DOHH2 (cell line): Measurements from ENCODE around the gene RASA2.

ENCODE experiments used
- H3F3A ChIP-seq: fragments of 200-600 bp; sonication (generic), shearing (Covaris generic); 2 replicates; pipeline ENCODE4 v1.6.0; 2016; ENCODE audit warnings: antibody characterized with exemption, mild to moderate bottlenecking; ENCODE audit not compliant: control insufficient read depth, insufficient read depth
- H3K27ac ChIP-seq: fragments of 200-600 bp; sonication (generic); 2 replicates; pipeline ENCODE4 v1.5.1; 2014; ENCODE audit warnings: low read depth, mild to moderate bottlenecking, low read length, moderate library complexity
- H3K27me3 ChIP-seq: fragments of 200-600 bp; sonication (generic); 2 replicates; pipeline ENCODE4 v1.6.1; 2014; ENCODE audit warnings: mild to moderate bottlenecking, low read length, mixed read lengths; ENCODE audit not compliant: control insufficient read depth
- H3K36me3 ChIP-seq: fragments of 200-600 bp; sonication (generic); 2 replicates; pipeline ENCODE4 v1.6.1; 2014; ENCODE audit warnings: mild to moderate bottlenecking, low read length, moderate library complexity, mixed read lengths; ENCODE audit not compliant: control insufficient read depth
- H3K4me1 ChIP-seq: fragments of 200-600 bp; sonication (generic); 2 replicates; pipeline ENCODE4 v1.6.1; 2014; ENCODE audit warnings: mild to moderate bottlenecking, low read length, mixed read lengths; ENCODE audit not compliant: control insufficient read depth
- H3K4me2 ChIP-seq: fragments of 200-600 bp; sonication (generic); 2 replicates; pipeline ENCODE4 v1.6.0; 2014; ENCODE audit warnings: mild to moderate bottlenecking, low read length, moderate library complexity
- H3K4me3 ChIP-seq: fragments of 200-600 bp; sonication (generic); 2 replicates; pipeline ENCODE4 v1.5.1; 2014; ENCODE audit warnings: mild to moderate bottlenecking, low read length, mixed read lengths
- H3K79me2 ChIP-seq: fragments of 200-600 bp; sonication (generic); 2 replicates; pipeline ENCODE4 v1.6.1; 2014; ENCODE audit warnings: mild to moderate bottlenecking, low read length, mixed read lengths; ENCODE audit not compliant: control insufficient read depth
- H3K9me2 ChIP-seq: fragments of 200-600 bp; sonication (generic); replicated peaks from 2 replicates; pipeline ENCODE4 v1.6.1; 2014; ENCODE audit warnings: mild to moderate bottlenecking, low read length, mixed read lengths; ENCODE audit not compliant: control insufficient read depth
- H3K9me3 ChIP-seq: fragments of 200-600 bp; sonication (generic); 2 replicates; pipeline ENCODE4 v1.6.1; 2014; ENCODE audit warnings: antibody characterized with exemption, low read length, mixed read lengths; ENCODE audit not compliant: control insufficient read depth, insufficient read depth
- H4K20me1 ChIP-seq: fragments of 200-600 bp; sonication (generic); 2 replicates; pipeline ENCODE4 v1.6.0; 2014; ENCODE audit warnings: low read depth, mild to moderate bottlenecking, antibody characterized with exemption, low read length, moderate library complexity; ENCODE audit not compliant: control insufficient read depth, insufficient read depth
- EZH2phosphoT487 ChIP-seq: fragments of 200-600 bp; sonication (generic); IDR thresholded peaks from 2 replicates; pipeline ENCODE4 v1.6.1; 2017; ENCODE audit warnings: borderline replicate concordance, mild to moderate bottlenecking, antibody characterized with exemption, low read length, moderate library complexity, mixed read lengths
- TF ChIP-seq, protein P1 (sequence below): fragments of 200-600 bp; sonication (generic); IDR thresholded peaks from one replicate; pipeline ENCODE4 v1.5.1; 2014; ENCODE audit warnings: antibody characterized with exemption, mild to moderate bottlenecking, low read depth, low read length; ENCODE audit not compliant: poor library complexity, severe bottlenecking

Gene RASA2

DNA sequence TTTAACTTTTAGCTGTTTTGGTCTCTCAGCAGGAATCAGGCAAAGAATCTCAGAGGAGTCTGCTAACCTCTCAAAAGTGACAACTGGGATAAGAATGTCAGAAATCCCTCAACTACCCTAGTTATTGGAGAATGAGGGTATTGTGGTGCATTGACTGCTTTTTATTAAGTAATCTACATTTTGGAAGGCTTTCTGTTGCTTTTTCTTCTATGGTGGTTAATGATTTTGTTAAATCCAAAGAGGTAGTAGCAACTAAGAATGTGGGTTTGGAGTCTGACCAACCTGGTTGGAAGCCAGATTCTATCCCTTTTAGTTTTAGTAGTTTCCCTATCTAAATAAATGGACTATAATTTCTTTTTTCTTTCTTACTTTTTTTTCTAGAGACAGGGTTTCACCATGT, 156.6 kb downstream of the RASA2 start:
- Histone ChIP-seq H3K79me2 (no peaks in the 10 kb centered on the region), H3K9me2 (no peaks in the 10 kb centered on the region), H3K9me3 (no peaks in the 10 kb centered on the region), H4K20me1 (no peaks in the 10 kb centered on the region), H3F3A (no peaks in the 10 kb centered on the region), H3K27ac (no peak overlapping the region), H3K4me2 (no peak overlapping the region), H3K36me3 (no peaks in the 10 kb centered on the region), H3K4me3 (no peak overlapping the region), H3K4me1 (no peaks in the 10 kb centered on the region), H3K27me3 (no peaks in the 10 kb centered on the region)
- no peak for TF ChIP-seq EZH2phosphoT487
- TF ChIP-seq, protein P1, sequence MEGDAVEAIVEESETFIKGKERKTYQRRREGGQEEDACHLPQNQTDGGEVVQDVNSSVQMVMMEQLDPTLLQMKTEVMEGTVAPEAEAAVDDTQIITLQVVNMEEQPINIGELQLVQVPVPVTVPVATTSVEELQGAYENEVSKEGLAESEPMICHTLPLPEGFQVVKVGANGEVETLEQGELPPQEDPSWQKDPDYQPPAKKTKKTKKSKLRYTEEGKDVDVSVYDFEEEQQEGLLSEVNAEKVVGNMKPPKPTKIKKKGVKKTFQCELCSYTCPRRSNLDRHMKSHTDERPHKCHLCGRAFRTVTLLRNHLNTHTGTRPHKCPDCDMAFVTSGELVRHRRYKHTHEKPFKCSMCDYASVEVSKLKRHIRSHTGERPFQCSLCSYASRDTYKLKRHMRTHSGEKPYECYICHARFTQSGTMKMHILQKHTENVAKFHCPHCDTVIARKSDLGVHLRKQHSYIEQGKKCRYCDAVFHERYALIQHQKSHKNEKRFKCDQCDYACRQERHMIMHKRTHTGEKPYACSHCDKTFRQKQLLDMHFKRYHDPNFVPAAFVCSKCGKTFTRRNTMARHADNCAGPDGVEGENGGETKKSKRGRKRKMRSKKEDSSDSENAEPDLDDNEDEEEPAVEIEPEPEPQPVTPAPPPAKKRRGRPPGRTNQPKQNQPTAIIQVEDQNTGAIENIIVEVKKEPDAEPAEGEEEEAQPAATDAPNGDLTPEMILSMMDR, result no peak

DNA sequence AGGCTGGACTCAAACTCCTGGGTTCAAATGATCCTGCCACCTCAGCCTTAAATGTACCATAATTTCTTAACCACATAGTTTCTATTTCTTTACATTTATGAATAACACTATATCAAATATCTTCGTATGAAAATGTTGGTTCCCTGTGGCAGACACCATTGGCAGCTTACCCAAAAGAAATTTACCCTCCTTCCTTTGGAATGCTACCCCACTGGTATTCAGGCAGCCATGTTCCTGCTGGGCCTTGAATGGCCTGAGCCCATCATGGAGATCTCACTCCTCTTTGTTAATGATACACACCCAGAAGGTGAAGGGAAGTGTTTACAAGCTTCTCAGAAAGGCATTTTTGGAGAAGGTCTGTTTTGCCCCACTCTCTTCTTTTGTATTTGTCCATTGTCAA, 157.0 kb downstream of the RASA2 start:
- H3K9me2 ChIP-seq, result no peaks in the 10 kb centered on the region
- H3F3A ChIP-seq, result no peaks in the 10 kb centered on the region
- no peaks in the 10 kb centered on the region for H3K4me1 ChIP-seq
- H3K79me2 ChIP-seq, result no peaks in the 10 kb centered on the region
- H3K9me3 ChIP-seq, result no peaks in the 10 kb centered on the region
- H3K4me2 ChIP-seq, result no peak overlapping the region
- H3K4me3 ChIP-seq, result no peak overlapping the region
- no peak for TF ChIP-seq EZH2phosphoT487
- TF ChIP-seq, protein P1, result no peak
- H4K20me1 ChIP-seq, result no peaks in the 10 kb centered on the region
- H3K36me3 ChIP-seq, result no peaks in the 10 kb centered on the region
- H3K27me3 ChIP-seq, result no peaks in the 10 kb centered on the region
- H3K27ac ChIP-seq, result no peak overlapping the region

DNA sequence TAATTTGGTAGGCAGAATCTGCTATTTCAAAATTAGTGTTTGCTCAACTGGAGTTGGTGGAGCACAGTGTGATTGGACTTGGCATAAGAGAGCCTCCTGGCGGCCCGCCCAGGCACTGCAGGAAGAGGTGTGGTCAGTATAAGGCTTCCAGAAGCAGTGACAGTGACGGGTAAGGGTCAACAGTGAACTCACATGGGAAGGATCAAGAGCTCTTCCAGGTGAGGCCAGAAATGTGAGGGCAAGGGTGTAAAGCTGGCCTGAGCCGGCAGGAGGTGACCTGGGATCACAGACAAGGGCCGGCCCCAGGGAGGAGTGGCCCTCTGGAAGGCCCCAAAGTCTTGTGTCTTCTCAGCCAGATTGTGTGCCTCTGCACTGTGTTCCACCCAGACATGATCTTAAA, 158.1 kb downstream of the RASA2 start:
- H3K9me2 ChIP-seq, result no peaks in the 10 kb centered on the region
- H3K4me3 ChIP-seq, result no peak overlapping the region
- H3K4me2 ChIP-seq, result no peak overlapping the region
- no peaks in the 10 kb centered on the region for H3F3A ChIP-seq
- H3K79me2 ChIP-seq, result no peaks in the 10 kb centered on the region
- no peaks in the 10 kb centered on the region for H3K36me3 ChIP-seq
- H3K27ac ChIP-seq, result no peak overlapping the region
- H3K4me1 ChIP-seq, result no peaks in the 10 kb centered on the region
- no peaks in the 10 kb centered on the region for H4K20me1 ChIP-seq
- no peaks in the 10 kb centered on the region for H3K27me3 ChIP-seq
- H3K9me3 ChIP-seq, result no peaks in the 10 kb centered on the region
- no peak for TF ChIP-seq EZH2phosphoT487
- TF ChIP-seq, protein P1, result peak; percentile 90
